Keratinocyte (primary cell): ENCODE measurements around the gene PIGH. TPM values are rescaled to one million over a fixed set of nuclear protein-coding genes. Genes with fewer than 3 reads are reported as not detected.

Source experiments
- DNase-seq: peaks from one replicate; pipeline ENCODE4 v3.0.0-alpha.2; 2011; ENCODE audit warnings: low read depth, missing footprints, low spot score
- FAIRE-seq: peaks from 2 replicates; lab custom pipeline; 2011; peaks lifted over from hg19 to GRCh38; lab: Jason Lieb, UNC
- H2AFZ ChIP-seq: 2 replicates; pipeline ENCODE4 v1.6.0; 2012; ENCODE audit warnings: low read length, control low read depth, inconsistent platforms; ENCODE audit not compliant: control insufficient read depth
- H3K27ac ChIP-seq: 2 replicates; pipeline ENCODE4 v1.5.1; 2011; ENCODE audit warnings: low read length; ENCODE audit not compliant: control insufficient read depth, insufficient read depth
- H3K27me3 ChIP-seq: 3 replicates; pipeline ENCODE4 v1.6.0; 2011; ENCODE audit warnings: low read length; ENCODE audit not compliant: control insufficient read depth, insufficient read depth; ENCODE audit errors: extremely low read depth
- H3K36me3 ChIP-seq, 2 experiments: 2 replicates in 1 of 2; 3 replicates in 1 of 2; pipeline ENCODE4 v1.5.1; 2011; ENCODE audit warnings: low read length in 2 of 2, mild to moderate bottlenecking in 1 of 2; ENCODE audit not compliant: control insufficient read depth in 2 of 2, insufficient read depth in 2 of 2; ENCODE audit errors: extremely low read depth in 1 of 2
- H3K4me1 ChIP-seq: 3 replicates; pipeline ENCODE4 v1.5.1; 2011; ENCODE audit warnings: low read length; ENCODE audit not compliant: control insufficient read depth, insufficient read depth; ENCODE audit errors: extremely low read depth
- H3K4me2 ChIP-seq: 3 replicates; pipeline ENCODE4 v1.6.0; 2011; ENCODE audit warnings: low read depth, low read length; ENCODE audit not compliant: control insufficient read depth, insufficient read depth; ENCODE audit errors: extremely low read depth
- H3K4me3 ChIP-seq, 3 experiments: fragments of 200-600 bp in 1 of 3; sonication (generic) in 1 of 3; 2 replicates in 2 of 3; 3 replicates in 1 of 3; pipeline ENCODE4 v1.5.1; 2011 to 2016; ENCODE audit warnings: low read length in 3 of 3, mild to moderate bottlenecking in 3 of 3, control low read depth in 2 of 3, inconsistent platforms in 1 of 3, low read depth in 1 of 3, mixed read lengths in 1 of 3, mixed run types in 1 of 3, moderate library complexity in 1 of 3; ENCODE audit not compliant: control insufficient read depth in 2 of 3, insufficient read depth in 2 of 3; ENCODE audit errors: extremely low read depth in 1 of 3
- H3K79me2 ChIP-seq: 2 replicates; pipeline ENCODE4 v1.6.0; 2012; ENCODE audit warnings: low read length; ENCODE audit not compliant: control insufficient read depth, insufficient read depth
- H3K9ac ChIP-seq: 3 replicates; pipeline ENCODE4 v1.6.0; 2011; ENCODE audit warnings: low read length; ENCODE audit not compliant: control insufficient read depth, insufficient read depth; ENCODE audit errors: extremely low read depth
- H3K9me1 ChIP-seq: 3 replicates; pipeline ENCODE4 v1.6.0; 2011; ENCODE audit warnings: low read length; ENCODE audit not compliant: control insufficient read depth, insufficient read depth; ENCODE audit errors: extremely low read depth
- H3K9me3 ChIP-seq: 2 replicates; pipeline ENCODE4 v1.5.1; 2012; ENCODE audit warnings: low read depth, low read length; ENCODE audit not compliant: control insufficient read depth
- H4K20me1 ChIP-seq: 3 replicates; pipeline ENCODE4 v1.6.0; 2011; ENCODE audit warnings: low read length; ENCODE audit not compliant: control insufficient read depth, insufficient read depth; ENCODE audit errors: extremely low read depth
- CTCF ChIP-seq, 3 experiments: IDR thresholded peaks in 1 of 3; conservative IDR thresholded peaks in 1 of 3; optimal IDR thresholded peaks in 1 of 3; 2 replicates in 2 of 3; 3 replicates in 1 of 3; pipeline versions ENCODE3 to v1.5.1; 2011; ENCODE audit warnings: low read length in 3 of 3, mild to moderate bottlenecking in 3 of 3, moderate library complexity in 2 of 3, control low read depth in 1 of 3, inconsistent platforms in 1 of 3; ENCODE audit not compliant: insufficient read depth in 2 of 3; ENCODE audit errors: extremely low read depth in 1 of 3
- EZH2 ChIP-seq: IDR thresholded peaks from one replicate; pipeline ENCODE4 v1.6.1; 2012; ENCODE audit warnings: inconsistent platforms, mild to moderate bottlenecking, low read length, moderate library complexity
- dilution Hi-C: fragments of 300-500 bp; cut with MboI; formaldehyde crosslinking; loops from one replicate; pipeline ENCODE4 v1.7.0; 2020; ENCODE audit warnings: low sequenced_read_pairs; ENCODE audit not compliant: extremely low pct_ligation_motif_present
- polyA plus RNA-seq, 5 experiments: library from polyadenylated mRNA; depleted of rRNA in 3 of 5; stranded (reverse) in 3 of 5; stranded (forward) in 1 of 5; unstranded in 1 of 5; fragments of >200 nt; gene quantifications; 1 replicate in 1 of 5; 2 replicates in 3 of 5; 3 replicates in 1 of 5; pipeline versions ENCODE4 v1.2.1 to v1.2.3, GENCODE V29; 2011 to 2012; ENCODE audit warnings: missing spikeins in 2 of 5, low read depth in 1 of 5, low replicate concordance in 1 of 5

PIGH gene
- polyA plus RNA-seq, 1 donor (not counting 4 experiments of a cell fraction or from before 2014, with no cell fraction given): 29.9 TPM

- Histone ChIP-seq H3K4me3 (no peak overlapping the region), H3K4me2 (no peak overlapping the region), H3K9me3 (no peaks in the 10 kb centered on the region), H4K20me1 (no peaks in the 10 kb centered on the region), H3K27me3 (no peaks in the 10 kb centered on the region), H3K27ac (no peak overlapping the region), H3K36me3 (no peaks in the 10 kb centered on the region), H2AFZ (no peak overlapping the region), H3K4me1 (no peaks in the 10 kb centered on the region), H3K9me1 (no peaks in the 10 kb centered on the region), H3K79me2 (no peaks in the 10 kb centered on the region), H3K9ac (no peak overlapping the region)
- no peak for TF ChIP-seq CTCF (optimal IDR thresholded peaks at IDR 0.05 in 1 of 3, IDR thresholded peaks at IDR 0.05 in 1 of 3, conservative IDR thresholded peaks at IDR 0.05 in 1 of 3; ENCODE audit: extremely low read depth in 1 of 3, insufficient read depth in 2 of 3, low read length in 3 of 3)
- TF ChIP-seq EZH2: no peak
- DNase-seq (no peak), FAIRE-seq (no peak)
- dilution Hi-C loops: no loop called here
These were observed 48.1 kb downstream of the PIGH start for GRCh38 chr14:67551940-67552339.

- no peak for FAIRE-seq
These were observed 48.9 kb downstream of the PIGH start for GRCh38 chr14:67551123-67551522.

More at GRCh38 chr14:67551123-67551522, 48.9 kb downstream of the PIGH start:
- Histone ChIP-seq H3K9me1 (no peaks in the 10 kb centered on the region), H3K79me2 (no peaks in the 10 kb centered on the region), H3K27me3 (no peaks in the 10 kb centered on the region), H3K4me2 (no peak overlapping the region), H3K27ac (no peak overlapping the region), H3K4me3 (no peak overlapping the region), H3K4me1 (no peaks in the 10 kb centered on the region), H3K9ac (no peak overlapping the region), H3K36me3 (no peaks in the 10 kb centered on the region), H3K9me3 (no peaks in the 10 kb centered on the region), H4K20me1 (no peaks in the 10 kb centered on the region), H2AFZ (no peak overlapping the region)
- dilution Hi-C loops: no loop called here
- no peak for TF ChIP-seq EZH2
- no peak for TF ChIP-seq CTCF (optimal IDR thresholded peaks at IDR 0.05 in 1 of 3, IDR thresholded peaks at IDR 0.05 in 1 of 3, conservative IDR thresholded peaks at IDR 0.05 in 1 of 3; ENCODE audit: extremely low read depth in 1 of 3, insufficient read depth in 2 of 3, low read length in 3 of 3)
- no peak for DNase-seq
